ENCODE results near the gene DAPK2.

- TF ChIP-seq CTCF (IDR thresholded peaks at IDR 0.05) = no peak
- TF ChIP-seq POLR2A (IDR thresholded peaks at IDR 0.05) = no peak
Observed at GRCh38 chr15:63990454-63990853, 55.8 kb downstream of the DAPK2 start.
